WTC11 (cell line): ENCODE data around the gene CFDP1. TPM values are rescaled to one million over a fixed set of nuclear protein-coding genes. Genes with fewer than 3 reads are reported as not detected.

ENCODE experiments used
- ATAC-seq: fragments of 200-7000 bp; cut with Tn5 transposase; 2 replicates; pipeline ENCODE4 v1.10.0; 2021; ENCODE audit warnings: mild to moderate bottlenecking, moderate library complexity
- CTCF ChIA-PET: fragments of 300-600 bp; sonication (Branson Sonifier 250); formaldehyde crosslinking; loops from one replicate; lab custom pipeline; 2021; ENCODE audit warnings: antibody characterized with exemption; lab: Charles Lee
- POLR2A ChIA-PET: fragments of 350-600 bp; sonication (Branson Sonifier 250); formaldehyde crosslinking; loops from one replicate; lab custom pipeline; 2021; ENCODE audit warnings: antibody characterized with exemption; lab: Charles Lee
- DNase-seq: peaks from one replicate; pipeline ENCODE4 v3.0.0; 2021; ENCODE audit warnings: low spot score
- H3K27ac Mint-ChIP-seq: 2 replicates; pipeline ENCODE4 v1.8.0; 2021; ENCODE audit warnings: mixed read lengths
- H3K27me3 Mint-ChIP-seq: 2 replicates; pipeline ENCODE4 v1.8.0; 2021; ENCODE audit warnings: low read depth, mild to moderate bottlenecking, moderate library complexity, mixed read lengths
- H3K36me3 Mint-ChIP-seq: 2 replicates; pipeline ENCODE4 v1.8.0; 2021; ENCODE audit warnings: mixed read lengths
- H3K4me1 Mint-ChIP-seq: 2 replicates; pipeline ENCODE4 v1.8.0; 2022; ENCODE audit warnings: mixed read lengths
- H3K4me3 Mint-ChIP-seq: 2 replicates; pipeline ENCODE4 v1.8.0; 2021; ENCODE audit warnings: mild to moderate bottlenecking, moderate library complexity, mixed read lengths
- H3K9me3 Mint-ChIP-seq: 2 replicates; pipeline ENCODE4 v1.8.0; 2021; ENCODE audit warnings: mixed read lengths
- ATF2 ChIP-seq: sonication (generic); formaldehyde crosslinking; IDR thresholded peaks from 2 replicates; pipeline ENCODE4 v1.8.1; 2022; ENCODE audit warnings: low read depth, missing genetic modification reagents, borderline replicate concordance
- ATF6 ChIP-seq: sonication (generic); formaldehyde crosslinking; IDR thresholded peaks from 2 replicates; pipeline ENCODE4 v1.8.1; 2023; ENCODE audit warnings: mild to moderate bottlenecking, missing genetic modification reagents
- FOXJ3 ChIP-seq: sonication (generic); formaldehyde crosslinking; IDR thresholded peaks from 2 replicates; pipeline ENCODE4 v1.9.0; 2021; ENCODE audit warnings: missing genetic modification reagents, mild to moderate bottlenecking, borderline replicate concordance
- GTF2I ChIP-seq: fragments of 250-450 bp; sonication (Bioruptor Pico); conservative IDR thresholded peaks from 2 replicates; pipeline ENCODE4 v1.4.0; 2021; ENCODE audit warnings: mild to moderate bottlenecking
- IRF1 ChIP-seq: sonication (generic); formaldehyde crosslinking; IDR thresholded peaks from 2 replicates; pipeline ENCODE4 v1.8.0; 2023; ENCODE audit warnings: missing genetic modification reagents
- JAZF1 ChIP-seq: fragments of 250-450 bp; sonication (Bioruptor Pico); IDR thresholded peaks from 2 replicates; pipeline ENCODE4 v1.9.0; 2021; ENCODE audit warnings: moderate library complexity, mild to moderate bottlenecking, inconsistent platforms
- JUN ChIP-seq: sonication (generic); formaldehyde crosslinking; IDR thresholded peaks from 2 replicates; pipeline ENCODE4 v1.8.0; 2023; ENCODE audit warnings: mild to moderate bottlenecking, missing genetic modification reagents
- OVOL2 ChIP-seq: fragments of 250-450 bp; sonication (Bioruptor Pico); IDR thresholded peaks from 2 replicates; pipeline ENCODE4 v1.9.0; 2021; ENCODE audit warnings: mild to moderate bottlenecking, borderline replicate concordance
- PRDM15 ChIP-seq: sonication (generic); formaldehyde crosslinking; IDR thresholded peaks from 2 replicates; pipeline ENCODE4 v1.8.0; 2022; ENCODE audit warnings: missing genetic modification reagents
- PREB ChIP-seq: sonication (generic); formaldehyde crosslinking; IDR thresholded peaks from 2 replicates; pipeline ENCODE4 v1.8.1; 2022; ENCODE audit warnings: mild to moderate bottlenecking, missing genetic modification reagents, moderate library complexity, borderline replicate concordance
- TEAD1 ChIP-seq: sonication (generic); formaldehyde crosslinking; IDR thresholded peaks from 2 replicates; pipeline ENCODE4 v1.8.0; 2022; ENCODE audit warnings: mild to moderate bottlenecking, missing genetic modification reagents
- ZMAT4 ChIP-seq: fragments of 250-450 bp; sonication (Bioruptor Pico); IDR thresholded peaks from 2 replicates; pipeline ENCODE4 v1.9.0; 2021; ENCODE audit warnings: mild to moderate bottlenecking
- ZNF138 ChIP-seq: sonication (generic); formaldehyde crosslinking; conservative IDR thresholded peaks from 2 replicates; pipeline ENCODE4 v1.8.1; 2022; ENCODE audit warnings: mild to moderate bottlenecking, moderate library complexity, missing genetic modification reagents
- ZNF232 ChIP-seq: sonication (generic); formaldehyde crosslinking; IDR thresholded peaks from 2 replicates; pipeline ENCODE4 v1.8.0; 2022; ENCODE audit warnings: mild to moderate bottlenecking, missing genetic modification reagents
- ZNF532 ChIP-seq: fragments of 250-450 bp; sonication (Bioruptor Pico); IDR thresholded peaks from 2 replicates; pipeline ENCODE4 v1.9.0; 2021; ENCODE audit warnings: mild to moderate bottlenecking, borderline replicate concordance
- total RNA-seq: library from RNA; stranded (reverse); gene quantifications from 3 replicates; pipeline ENCODE4 v1.2.3, GENCODE V29; 2021

CFDP1 gene
- total RNA-seq, 1 experiment from 2014 or later, result 79.2 TPM

- TF ChIP-seq ZNF532 (no peak), PRDM15 (no peak), IRF1 (CRISPR knock-in tag) (no peak)
- TF ChIP-seq, all 79 proteins: peak for 0
These were observed 28.3 kb upstream of the CFDP1 start (continued) for GRCh38 chr16:75461575-75461974.

GRCh38 chr16:75460446-75460845, 27.1 kb upstream of the CFDP1 start:
- TF ChIP-seq JUN (no peak), TEAD1 (no peak), ZNF232 (CRISPR knock-in tag) (no peak), FOXJ3 (CRISPR knock-in tag) (no peak), ZMAT4 (CRISPR knock-in tag) (no peak), GTF2I (no peak)
- Mint-ChIP-seq H3K4me1 (peaks cover 63% of the 10 kb centered on the region), H3K9me3 (no peaks in the 10 kb centered on the region), H3K27ac (peak overlapping the region; percentile 94), H3K27me3 (no peaks in the 10 kb centered on the region), H3K4me3 (no peak overlapping the region), H3K36me3 (peaks cover 4% of the 10 kb centered on the region)
- POLR2A ChIA-PET, result interaction anchor here (0.5 kb wide), 1 partner anchor 57 kb away, joined by 3 read pairs; no protein-coding TSS in a partner anchor
- no peak for ATAC-seq
- CTCF ChIA-PET, result interaction anchor here (0.8 kb wide), 1 partner anchor 57 kb away, joined by 4 read pairs; no protein-coding TSS in a partner anchor
- no peak for DNase-seq

- H3K4me3 Mint-ChIP-seq, result no peak overlapping the region
- peak overlapping the region; percentile 94 for H3K27ac Mint-ChIP-seq
- POLR2A ChIA-PET, result no interaction called here
- CTCF ChIA-PET, result interaction anchor here (0.8 kb wide), 1 partner anchor 58 kb away, joined by 4 read pairs; no protein-coding TSS in a partner anchor
- H3K9me3 Mint-ChIP-seq, result no peaks in the 10 kb centered on the region
- DNase-seq, result no peak
- peaks cover 4% of the 10 kb centered on the region for H3K36me3 Mint-ChIP-seq
- TF ChIP-seq JUN, result no peak
- TF ChIP-seq ZNF138 (CRISPR knock-in tag), result no peak
- no peak for ATAC-seq
- no peaks in the 10 kb centered on the region for H3K27me3 Mint-ChIP-seq
- peaks cover 66% of the 10 kb centered on the region for H3K4me1 Mint-ChIP-seq
These were observed 26.4 kb upstream of the CFDP1 start for GRCh38 chr16:75459691-75460090.

- peaks cover 77% of the 10 kb centered on the region for H3K4me1 Mint-ChIP-seq
- ATAC-seq, result no peak
- no peak for DNase-seq
- H3K27me3 Mint-ChIP-seq, result no peaks in the 10 kb centered on the region
- H3K27ac Mint-ChIP-seq, result peak overlapping the region; percentile 30; the same call in 1 of the 2 replicates
- POLR2A ChIA-PET, result no interaction called here
- peaks cover 4% of the 10 kb centered on the region for H3K36me3 Mint-ChIP-seq
- TF ChIP-seq ATF2 (CRISPR knock-in tag) (no peak), PREB (CRISPR knock-in tag) (no peak), JAZF1 (CRISPR knock-in tag) (no peak), ATF6 (CRISPR knock-in tag) (no peak), OVOL2 (CRISPR knock-in tag) (no peak)
- TF ChIP-seq, all 79 proteins: peak for 0
- CTCF ChIA-PET, result interaction anchor here (1.3 kb wide), 2 partner anchors 58 to 59 kb away, joined by 3 read pairs; no protein-coding TSS in a partner anchor
- no peak overlapping the region for H3K4me3 Mint-ChIP-seq
- H3K9me3 Mint-ChIP-seq, result no peaks in the 10 kb centered on the region
These were observed 25.1 kb upstream of the CFDP1 start for GRCh38 chr16:75458439-75458838.
